ENCODE results near the gene OGFOD2.

OGFOD2 gene

DNA sequence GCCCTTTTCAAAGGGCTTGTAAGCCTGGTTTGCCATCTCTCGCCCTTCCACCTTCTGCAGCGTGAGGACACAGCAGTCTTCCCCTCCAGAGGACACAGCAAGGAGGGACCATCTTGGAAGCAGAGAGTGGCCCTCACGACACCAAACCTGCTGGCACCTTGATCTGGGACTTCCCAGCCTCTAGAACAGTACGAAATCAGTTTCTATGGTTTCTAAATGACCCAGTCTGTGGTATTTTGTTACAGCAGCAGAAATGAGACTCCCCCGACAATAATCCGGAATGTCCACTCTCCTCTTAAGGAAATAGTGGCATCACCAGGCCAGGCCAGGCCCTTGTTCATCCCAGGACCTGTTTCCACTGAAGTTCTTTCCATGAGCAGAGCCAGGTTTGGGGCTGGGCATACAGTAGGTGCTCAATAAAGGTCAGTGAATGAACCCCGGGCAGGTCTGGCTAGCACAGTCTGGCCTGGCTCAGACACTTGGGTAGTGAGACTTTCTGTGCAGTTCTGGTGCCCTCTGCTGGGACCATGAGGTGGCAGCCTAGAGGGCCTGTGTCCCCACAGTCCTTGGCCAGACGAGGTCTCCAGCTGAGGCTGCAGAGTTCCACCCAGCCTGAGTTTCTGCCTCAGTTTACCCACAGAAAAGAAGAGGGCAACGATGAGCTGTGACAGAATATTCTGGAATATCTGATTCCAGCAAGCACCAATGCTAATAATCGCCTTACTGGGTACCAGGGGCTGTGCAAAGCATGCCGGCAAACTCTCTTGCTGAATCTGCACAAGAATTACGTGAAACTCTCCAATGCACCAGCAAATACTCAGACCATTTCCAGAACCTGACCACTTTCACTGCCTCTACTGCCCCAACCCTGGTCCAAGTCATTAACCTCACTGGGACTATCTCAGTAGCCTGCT lies 22.8 kb upstream of the OGFOD2 start:
- DNase-seq: peak; percentile 80

DNA sequence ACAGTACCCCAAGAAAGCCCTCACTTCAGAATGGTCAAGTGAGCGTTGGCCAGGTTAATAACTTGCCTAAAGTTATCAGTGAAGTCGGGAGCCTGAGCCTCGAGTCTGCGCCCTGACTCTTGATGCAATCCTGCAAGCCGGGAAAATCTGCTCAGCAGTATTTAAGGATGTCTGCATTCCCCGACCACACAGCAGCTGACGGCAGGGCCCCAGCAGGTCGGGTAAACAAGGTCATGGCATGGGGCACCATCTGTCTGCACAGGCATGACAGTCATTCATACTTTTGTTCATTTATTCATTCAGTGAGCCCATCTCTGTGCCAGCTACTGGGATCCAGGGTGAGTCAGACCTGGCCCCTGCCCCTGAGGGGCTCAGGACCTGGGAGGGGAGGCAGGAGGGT lies 19.9 kb upstream of the OGFOD2 start:
- no peak for DNase-seq

GRCh38 chr12:122956035-122956434 lies 19.0 kb upstream of the OGFOD2 start:
- no peak for DNase-seq

DNA sequence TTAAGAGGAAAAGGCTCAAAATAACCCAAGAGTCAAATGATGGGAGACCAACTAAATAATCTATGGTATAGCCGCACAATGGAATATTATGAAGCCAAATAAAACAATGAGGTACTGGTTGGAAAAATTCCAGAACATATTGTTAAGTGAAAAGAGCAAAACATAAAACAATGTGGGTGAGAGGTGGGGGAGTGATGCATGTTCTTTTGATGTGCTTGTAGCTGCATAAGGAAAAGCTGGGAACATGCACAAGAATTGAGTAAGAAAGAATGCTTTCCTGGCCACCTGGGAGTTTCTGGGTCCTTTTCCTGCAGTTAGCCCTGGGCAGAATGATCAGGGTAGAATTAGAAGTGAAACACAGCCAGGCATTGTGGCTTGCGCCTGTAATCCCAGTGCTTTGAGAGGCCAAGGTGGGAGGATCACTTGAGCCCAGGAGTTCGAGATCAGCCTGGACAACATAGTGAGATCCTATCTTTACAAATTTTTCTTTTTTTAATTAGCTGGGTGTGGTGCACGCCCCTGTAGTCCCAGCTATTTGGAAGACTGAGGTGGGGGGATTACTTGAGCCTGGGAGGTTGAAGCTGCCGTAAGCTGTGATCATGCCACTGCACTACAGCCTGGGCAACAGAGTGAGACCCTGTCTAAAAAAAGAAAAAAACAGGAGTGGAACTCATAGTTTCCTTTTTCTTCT lies 16.7 kb upstream of the OGFOD2 start:
- no peak for DNase-seq

DNA sequence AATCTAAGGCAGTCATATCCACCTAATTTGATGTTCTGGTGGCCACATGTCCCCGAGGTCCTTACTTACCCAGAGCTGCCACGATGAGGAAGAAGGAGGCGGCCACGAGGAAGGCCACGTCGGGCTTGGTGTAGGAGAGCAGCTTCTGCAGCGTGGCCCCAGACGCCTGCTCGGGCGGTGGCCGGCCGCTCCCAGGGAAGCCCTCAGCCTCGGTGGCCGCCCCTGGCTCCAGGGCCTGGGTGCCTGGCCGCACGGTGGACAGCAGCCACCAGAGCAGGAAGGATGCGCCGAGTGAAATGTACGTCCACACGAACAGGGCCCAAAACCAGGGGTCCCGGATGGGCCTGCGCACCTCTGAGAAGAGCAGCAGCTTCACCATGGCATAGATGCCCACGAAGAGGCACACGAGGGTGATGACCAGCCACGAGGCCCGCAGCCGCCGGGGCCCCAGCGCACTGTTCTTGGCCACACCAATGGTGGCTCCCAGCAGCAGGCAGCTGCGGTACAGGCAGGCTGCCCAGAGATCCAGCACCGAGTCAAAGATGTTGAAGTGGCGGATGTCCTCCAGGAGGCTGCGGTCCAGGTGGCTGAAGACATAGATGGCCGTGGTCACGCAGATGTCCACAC lies 15.4 kb upstream of the OGFOD2 start:
- no peak for DNase-seq

DNA sequence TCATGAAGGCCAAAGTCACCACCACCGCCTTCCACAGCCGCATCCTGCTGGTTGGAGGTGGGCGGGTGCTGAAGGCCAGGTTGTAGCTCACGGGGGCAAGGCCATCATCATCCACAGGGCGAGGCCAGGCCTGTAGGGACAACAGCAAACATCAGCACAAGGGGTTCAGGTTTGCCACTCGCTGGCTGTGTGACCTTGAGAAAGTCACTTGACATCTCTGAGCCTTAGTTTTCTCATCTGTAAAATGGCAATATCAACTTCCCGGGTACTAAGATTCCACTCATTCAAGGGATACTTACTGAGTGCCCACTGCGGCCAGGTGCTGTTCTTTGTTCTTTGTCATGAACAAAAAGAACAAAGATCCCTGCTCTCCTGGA lies 14.9 kb upstream of the OGFOD2 start:
- DNase-seq: no peak

GRCh38 chr12:122961531-122962329 lies 13.3 kb upstream of the OGFOD2 start:
- DNase-seq: no peak

- no peak for DNase-seq
Measured at GRCh38 chr12:122963941-122964265, 11.1 kb upstream of the OGFOD2 start.

DNA sequence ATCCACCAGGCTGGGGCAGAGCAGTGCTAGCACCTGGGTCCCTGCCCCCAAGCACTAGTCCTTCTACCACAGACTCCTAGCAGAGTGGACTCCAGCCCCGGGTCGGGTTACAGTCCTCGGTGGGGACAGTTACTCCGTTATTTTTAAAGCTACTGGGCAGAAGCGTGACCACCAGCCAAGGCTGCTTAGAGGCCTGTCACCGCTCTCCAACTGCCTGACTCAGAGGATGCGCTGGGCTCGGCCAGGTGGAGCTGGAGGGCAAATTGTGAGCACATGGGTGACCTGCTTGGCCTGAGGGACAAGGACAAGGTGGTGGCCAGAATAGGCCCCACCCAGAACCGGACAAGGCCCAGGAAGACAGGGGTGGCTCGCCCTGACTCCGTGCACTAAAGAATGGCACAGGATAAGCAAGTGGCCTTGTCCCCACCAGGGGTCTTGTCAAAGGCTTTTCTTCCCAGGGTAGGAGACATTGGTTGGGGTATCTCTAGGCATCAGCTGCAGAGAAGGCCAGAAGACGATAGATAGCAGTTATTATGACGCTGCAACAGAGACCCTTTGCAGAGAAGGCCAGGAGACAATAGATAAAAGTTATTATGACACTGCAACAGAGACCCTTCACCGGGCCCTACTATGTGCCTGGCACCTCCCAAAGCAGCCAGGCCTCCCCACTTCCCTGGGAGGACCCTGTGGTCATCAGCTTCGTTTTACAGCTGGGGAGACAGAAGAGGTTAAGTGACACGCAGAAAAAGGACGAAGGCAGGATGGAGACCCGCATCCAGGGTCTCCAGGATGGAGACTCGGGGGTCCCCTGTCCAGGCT lies 10.4 kb upstream of the OGFOD2 start:
- DNase-seq: no peak

GRCh38 chr12:122965321-122965751 lies 9.7 kb upstream of the OGFOD2 start:
- DNase-seq: no peak

DNA sequence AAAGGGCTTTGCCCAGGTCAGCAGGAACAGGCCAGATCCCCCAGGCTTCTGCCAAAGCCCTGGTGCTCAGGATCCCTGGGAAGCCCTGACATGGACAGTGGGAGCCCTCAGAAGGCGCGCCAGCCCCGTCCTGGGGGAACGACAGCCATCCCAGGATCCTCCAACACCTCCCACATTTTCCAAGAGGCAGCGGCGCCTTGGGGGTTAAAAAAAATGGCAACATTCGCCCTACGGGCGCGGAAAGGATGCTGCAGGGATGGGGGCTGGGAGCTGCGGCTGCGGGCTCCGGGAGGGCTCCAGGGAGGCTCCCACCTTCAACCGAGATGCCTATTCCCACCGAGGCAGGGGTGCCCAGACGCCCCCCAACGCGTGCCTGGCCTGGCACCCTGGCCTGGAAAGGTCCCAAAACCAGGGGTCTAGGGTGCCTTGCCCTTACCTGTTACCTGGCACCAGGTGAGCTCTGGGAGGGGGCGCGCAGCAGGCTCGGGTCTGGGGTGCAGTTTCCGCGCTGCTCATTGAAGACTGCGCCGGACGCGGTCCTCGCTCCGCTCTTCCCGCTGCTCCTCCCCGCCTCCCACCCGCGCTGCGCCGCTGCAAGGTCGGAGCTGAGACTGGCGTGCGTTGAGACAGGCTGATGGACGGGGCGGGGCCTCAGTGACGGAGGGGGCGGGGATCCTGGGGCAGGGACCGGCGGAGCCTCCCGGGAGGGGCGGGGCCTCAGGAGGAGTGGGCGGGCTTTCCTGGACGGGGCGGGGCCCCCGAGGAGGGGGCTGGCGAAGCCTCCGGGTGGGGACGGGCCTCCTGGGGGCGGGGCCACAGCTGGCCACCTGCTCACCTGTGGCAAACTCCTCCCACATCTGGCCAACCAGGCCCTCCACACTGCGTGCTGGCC lies 8.9 kb upstream of the OGFOD2 start, which contains the start of gene ABCB9:
ABCB9 (minus strand) TSS at position 613 of the 892 bp plus-strand sequence. CDS start 6,228 bp downstream, outside the sequence.
- peak; percentile 93 for DNase-seq

- no peak for DNase-seq
Measured at GRCh38 chr12:122966743-122967550, 8.1 kb upstream of the OGFOD2 start.

GRCh38 chr12:122968104-122968503 lies 6.9 kb upstream of the OGFOD2 start:
- no peak for DNase-seq

- no peak for DNase-seq
Measured at GRCh38 chr12:122969676-122970075, 5.4 kb upstream of the OGFOD2 start.

GRCh38 chr12:122974274-122974891 lies 661 bp upstream of the OGFOD2 start:
- peak; percentile 99 for DNase-seq

DNA sequence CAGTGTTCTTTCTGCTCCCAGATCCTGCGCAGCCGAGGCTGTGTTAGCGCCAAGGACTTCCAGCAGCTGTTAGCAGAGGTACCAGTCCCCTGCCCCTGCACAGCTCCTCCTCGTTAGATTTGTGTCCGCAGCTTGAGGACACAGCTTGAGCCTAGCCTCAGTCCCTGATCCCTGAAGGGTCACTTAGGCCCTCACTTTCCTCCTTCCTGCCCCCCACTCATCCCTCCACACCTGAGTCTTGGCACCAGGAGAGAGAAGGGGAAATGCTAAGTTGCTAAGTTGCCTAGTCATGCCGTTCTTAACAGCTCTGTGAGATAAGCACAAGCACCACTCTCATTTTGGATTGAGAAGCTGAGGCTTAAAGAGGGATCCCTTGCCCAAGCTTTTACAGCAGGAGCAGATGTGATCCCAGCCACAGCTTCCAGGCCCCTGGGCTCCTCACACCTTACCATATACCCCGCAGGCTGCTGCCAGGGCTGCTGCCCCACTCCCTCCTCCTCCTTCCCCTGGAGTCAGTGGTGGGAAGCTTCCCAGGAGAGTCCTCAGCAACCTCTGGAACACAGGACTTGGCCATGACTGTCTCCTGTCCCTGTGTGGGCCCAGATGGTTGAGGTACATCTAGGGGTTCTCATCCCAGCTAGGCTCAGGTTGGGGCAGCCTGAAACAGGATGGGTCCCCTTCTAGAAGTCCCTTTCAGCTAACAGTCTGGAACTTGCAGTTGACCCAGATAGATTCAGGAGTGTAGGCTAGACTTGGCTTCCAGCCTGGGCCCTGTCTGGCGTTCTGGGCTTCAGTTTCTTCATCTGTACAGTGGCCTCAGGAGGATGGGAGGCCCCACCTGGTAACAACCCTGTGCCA lies 975 bp downstream of the OGFOD2 start:
- no peak for DNase-seq

DNA sequence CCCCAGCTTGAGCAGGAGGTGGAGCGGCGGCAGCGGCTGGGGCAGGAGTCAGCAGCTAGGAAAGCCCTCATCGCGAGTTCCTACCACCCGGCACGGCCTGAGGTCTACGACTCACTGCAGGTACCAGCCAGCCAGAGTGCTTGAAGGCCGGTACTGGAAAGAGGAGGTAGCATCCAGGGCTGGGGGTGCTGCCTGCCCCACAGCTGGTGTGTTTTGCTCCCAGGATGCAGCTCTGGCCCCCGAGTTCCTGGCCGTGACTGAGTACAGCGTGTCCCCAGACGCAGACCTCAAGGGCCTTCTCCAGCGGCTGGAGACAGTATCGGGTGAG lies 1.6 kb downstream of the OGFOD2 start:
- DNase-seq: no peak

DNA sequence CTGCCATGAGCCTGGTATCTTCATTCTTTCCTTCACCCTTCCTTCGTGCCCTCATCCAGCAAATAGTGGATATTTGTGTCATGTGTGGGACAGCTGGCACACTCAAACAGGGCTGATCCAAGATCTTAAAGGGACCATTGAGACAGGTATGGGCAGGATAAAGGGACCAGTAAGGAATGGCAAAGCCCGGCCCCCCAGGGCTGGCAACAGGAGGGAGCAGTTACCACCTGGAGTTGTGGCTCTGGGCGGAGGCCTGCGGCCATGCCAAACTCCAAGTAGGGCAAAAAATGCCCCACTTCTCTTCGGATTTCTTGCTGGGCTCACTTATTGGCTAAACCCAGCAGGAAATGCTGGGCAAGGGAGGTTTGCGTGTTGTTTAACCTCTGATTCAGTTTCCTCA lies 2.1 kb downstream of the OGFOD2 start:
- no peak for DNase-seq
